Keratinocyte (primary cell): ENCODE results near the gene FADS3.
A peak's percentile ranks its signal among the peaks of the same experiment; 100 is the strongest.

ENCODE experiments used
- EZH2 ChIP-seq: IDR thresholded peaks from one replicate; pipeline ENCODE4 v1.6.1; 2012; ENCODE audit warnings: inconsistent platforms, mild to moderate bottlenecking, low read length, moderate library complexity
- TF ChIP-seq, protein P1 (sequence below), 3 experiments: IDR thresholded peaks in 1 of 3; conservative IDR thresholded peaks in 1 of 3; optimal IDR thresholded peaks in 1 of 3; 2 replicates in 2 of 3; 3 replicates in 1 of 3; pipeline versions ENCODE3 to v1.5.1; 2011; ENCODE audit warnings: low read length in 3 of 3, mild to moderate bottlenecking in 3 of 3, moderate library complexity in 2 of 3, control low read depth in 1 of 3, inconsistent platforms in 1 of 3; ENCODE audit not compliant: insufficient read depth in 2 of 3; ENCODE audit errors: extremely low read depth in 1 of 3

GRCh38 chr11:61889831-61890230 lies 1.5 kb downstream of the FADS3 start:
- TF ChIP-seq, protein P1, sequence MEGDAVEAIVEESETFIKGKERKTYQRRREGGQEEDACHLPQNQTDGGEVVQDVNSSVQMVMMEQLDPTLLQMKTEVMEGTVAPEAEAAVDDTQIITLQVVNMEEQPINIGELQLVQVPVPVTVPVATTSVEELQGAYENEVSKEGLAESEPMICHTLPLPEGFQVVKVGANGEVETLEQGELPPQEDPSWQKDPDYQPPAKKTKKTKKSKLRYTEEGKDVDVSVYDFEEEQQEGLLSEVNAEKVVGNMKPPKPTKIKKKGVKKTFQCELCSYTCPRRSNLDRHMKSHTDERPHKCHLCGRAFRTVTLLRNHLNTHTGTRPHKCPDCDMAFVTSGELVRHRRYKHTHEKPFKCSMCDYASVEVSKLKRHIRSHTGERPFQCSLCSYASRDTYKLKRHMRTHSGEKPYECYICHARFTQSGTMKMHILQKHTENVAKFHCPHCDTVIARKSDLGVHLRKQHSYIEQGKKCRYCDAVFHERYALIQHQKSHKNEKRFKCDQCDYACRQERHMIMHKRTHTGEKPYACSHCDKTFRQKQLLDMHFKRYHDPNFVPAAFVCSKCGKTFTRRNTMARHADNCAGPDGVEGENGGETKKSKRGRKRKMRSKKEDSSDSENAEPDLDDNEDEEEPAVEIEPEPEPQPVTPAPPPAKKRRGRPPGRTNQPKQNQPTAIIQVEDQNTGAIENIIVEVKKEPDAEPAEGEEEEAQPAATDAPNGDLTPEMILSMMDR (optimal IDR thresholded peaks at IDR 0.05 in 1 of 3, IDR thresholded peaks at IDR 0.05 in 1 of 3, conservative IDR thresholded peaks at IDR 0.05 in 1 of 3; ENCODE audit: extremely low read depth in 1 of 3, insufficient read depth in 2 of 3, low read length in 3 of 3), result peak in 1 of 3 experiments; percentile 0
- no peak for TF ChIP-seq EZH2
